HL-60 (cell line): ENCODE results near the gene TFE3.

Source experiments
- DNase-seq, 2 experiments: peaks; one replicate each; pipeline ENCODE4 v3.0.0-alpha.2; 2010 to 2020; ENCODE audit warnings: low read depth in 1 of 2, low spot score in 1 of 2
- H3K27ac ChIP-seq: fragments of 250-450 bp; sonication (Bioruptor Pico); replicated peaks from 2 replicates; pipeline ENCODE4 v1.5.1; 2020; ENCODE audit warnings: mild to moderate bottlenecking, moderate library complexity
- H3K27me3 ChIP-seq: fragments of 250-450 bp; sonication (Bioruptor Pico); 2 replicates; pipeline ENCODE4 v1.5.1; 2021; ENCODE audit warnings: mild to moderate bottlenecking, moderate library complexity; ENCODE audit not compliant: insufficient read depth, poor library complexity, severe bottlenecking
- H3K4me3 ChIP-seq: replicated peaks from 2 replicates; pipeline ENCODE4 v1.5.1; 2011; ENCODE audit warnings: mild to moderate bottlenecking, control low read depth, low read length; ENCODE audit not compliant: insufficient read depth
- CTCF ChIP-seq: IDR thresholded peaks from one replicate; pipeline ENCODE4 v1.5.1; 2011; ENCODE audit warnings: low read length, control low read depth, inconsistent platforms; ENCODE audit not compliant: insufficient read depth
- GABPA ChIP-seq: IDR thresholded peaks from 2 replicates; pipeline ENCODE4 v1.6.1; 2012; ENCODE audit warnings: low read depth
- POLR2AphosphoS5 ChIP-seq: IDR thresholded peaks from 2 replicates; pipeline ENCODE4 v1.6.1; 2012; ENCODE audit warnings: low read depth
- REST ChIP-seq: IDR thresholded peaks from 2 replicates; pipeline ENCODE4 v1.6.1; 2012; ENCODE audit warnings: low read depth; ENCODE audit not compliant: insufficient replicate concordance
- SPI1 ChIP-seq: IDR thresholded peaks from 2 replicates; pipeline ENCODE4 v1.6.1; 2012; ENCODE audit warnings: low read depth, mild to moderate bottlenecking, borderline replicate concordance

TFE3 gene

GRCh38 chrX:49002091-49002935 is 40.8 kb downstream of the TFE3 start, which contains the start of gene GRIPAP1:
TSS of gene GRIPAP1 (minus strand) at chrX:49002264. CDS start at chrX:49002229, 35 bp downstream.
- peak; percentile 66 to 78 for DNase-seq
- TF ChIP-seq CTCF (no peak), REST (peak; percentile 69), POLR2AphosphoS5 (peak; percentile 74), SPI1 (no peak), GABPA (no peak)
- Histone ChIP-seq H3K27me3 (no peaks in the 10 kb centered on the region), H3K4me3 (peak within 1 kb of the TSS; percentile 69), H3K27ac (peak within 1 kb of the TSS; percentile 98)

- peak overlapping the region; percentile 98 for H3K27ac ChIP-seq
- no peaks in the 10 kb centered on the region for H3K27me3 ChIP-seq
- H3K4me3 ChIP-seq, result peak overlapping the region; percentile 69
- peak in 1 of 2 experiments; percentile 52 for DNase-seq
- TF ChIP-seq GABPA (no peak), REST (no peak), CTCF (no peak), POLR2AphosphoS5 (no peak), SPI1 (no peak)
Observed at GRCh38 chrX:49001521-49002090, 41.6 kb downstream of the TFE3 start.

- H3K27me3 ChIP-seq, result no peaks in the 10 kb centered on the region
- TF ChIP-seq POLR2AphosphoS5 (no peak), REST (no peak), SPI1 (no peak), CTCF (no peak), GABPA (no peak)
- H3K27ac ChIP-seq, result no peak overlapping the region
- DNase-seq, result no peak
- no peak overlapping the region for H3K4me3 ChIP-seq
Observed at GRCh38 chrX:49000636-49001035, 42.5 kb downstream of the TFE3 start.
